ENCODE measurements around the gene LHX3.

DNA sequence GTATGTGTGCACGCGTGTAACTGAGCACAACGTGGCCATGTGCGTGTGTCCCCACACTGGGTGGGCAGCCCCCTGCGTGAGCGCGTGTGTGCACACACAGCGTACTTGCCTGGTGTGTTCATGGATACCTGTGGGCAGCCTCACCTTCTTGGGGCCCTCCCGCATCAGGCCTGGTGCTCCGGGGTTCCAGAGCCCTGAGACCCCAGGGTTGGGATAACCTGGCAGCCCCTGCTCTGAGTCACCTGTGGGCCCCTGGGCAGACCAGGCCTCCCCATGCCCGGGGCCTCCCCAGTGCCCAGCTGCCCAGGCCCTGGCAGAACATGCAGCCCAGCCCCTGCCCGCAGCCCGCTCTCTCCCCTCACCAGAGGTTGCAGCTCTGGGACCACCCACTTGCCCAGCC lies 25.2 kb downstream of the LHX3 start:
- TF ChIP-seq POLR2AphosphoS5 (IDR thresholded peaks at IDR 0.05; ENCODE audit: low read depth), result no peak
- TF ChIP-seq, protein P1, sequence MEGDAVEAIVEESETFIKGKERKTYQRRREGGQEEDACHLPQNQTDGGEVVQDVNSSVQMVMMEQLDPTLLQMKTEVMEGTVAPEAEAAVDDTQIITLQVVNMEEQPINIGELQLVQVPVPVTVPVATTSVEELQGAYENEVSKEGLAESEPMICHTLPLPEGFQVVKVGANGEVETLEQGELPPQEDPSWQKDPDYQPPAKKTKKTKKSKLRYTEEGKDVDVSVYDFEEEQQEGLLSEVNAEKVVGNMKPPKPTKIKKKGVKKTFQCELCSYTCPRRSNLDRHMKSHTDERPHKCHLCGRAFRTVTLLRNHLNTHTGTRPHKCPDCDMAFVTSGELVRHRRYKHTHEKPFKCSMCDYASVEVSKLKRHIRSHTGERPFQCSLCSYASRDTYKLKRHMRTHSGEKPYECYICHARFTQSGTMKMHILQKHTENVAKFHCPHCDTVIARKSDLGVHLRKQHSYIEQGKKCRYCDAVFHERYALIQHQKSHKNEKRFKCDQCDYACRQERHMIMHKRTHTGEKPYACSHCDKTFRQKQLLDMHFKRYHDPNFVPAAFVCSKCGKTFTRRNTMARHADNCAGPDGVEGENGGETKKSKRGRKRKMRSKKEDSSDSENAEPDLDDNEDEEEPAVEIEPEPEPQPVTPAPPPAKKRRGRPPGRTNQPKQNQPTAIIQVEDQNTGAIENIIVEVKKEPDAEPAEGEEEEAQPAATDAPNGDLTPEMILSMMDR (IDR thresholded peaks at IDR 0.05; ENCODE audit: insufficient read depth, low read length), result no peak
